Endodermal cell (in vitro differentiated cells): ENCODE data around the gene CLCN4. TPM values are rescaled to one million over a fixed set of nuclear protein-coding genes. Genes with fewer than 3 reads are reported as not detected.

ENCODE experiments used
- DNase-seq: peaks from one replicate; pipeline ENCODE4 v3.0.0-alpha.2; 2017
- H3K27ac ChIP-seq: 2 replicates; pipeline ENCODE4 v1.5.1; 2013; ENCODE audit warnings: mild to moderate bottlenecking, low read depth, low read length, moderate library complexity
- H3K27me3 ChIP-seq: 2 replicates; pipeline ENCODE4 v1.6.1; 2013; ENCODE audit warnings: mild to moderate bottlenecking, low read length, moderate library complexity; ENCODE audit not compliant: insufficient read depth, control insufficient read depth, poor library complexity, severe bottlenecking
- H3K36me3 ChIP-seq: 2 replicates; pipeline ENCODE4 v1.7.0; 2013; ENCODE audit warnings: mild to moderate bottlenecking, low read length, moderate library complexity; ENCODE audit not compliant: control insufficient read depth, insufficient read depth
- H3K4me1 ChIP-seq: one replicate; pipeline ENCODE4 v1.7.0; 2013; ENCODE audit warnings: low read length; ENCODE audit not compliant: control insufficient read depth, insufficient read depth
- H3K4me3 ChIP-seq: 2 replicates; pipeline ENCODE4 v1.5.1; 2013; ENCODE audit warnings: mild to moderate bottlenecking, low read length, moderate library complexity
- H3K9ac ChIP-seq: 2 replicates; pipeline ENCODE4 v1.6.1; 2013; ENCODE audit warnings: mild to moderate bottlenecking, low read length, moderate library complexity; ENCODE audit not compliant: poor library complexity, severe bottlenecking; ENCODE audit errors: extremely low read depth
- H3K9me3 ChIP-seq: 2 replicates; pipeline ENCODE4 v1.6.1; 2013; ENCODE audit warnings: mild to moderate bottlenecking, low read length, moderate library complexity; ENCODE audit not compliant: control insufficient read depth
- H3K27ac Mint-ChIP-seq: 2 replicates; pipeline ENCODE4 v1.8.0; 2020; ENCODE audit warnings: mixed read lengths
- H3K27me3 Mint-ChIP-seq: 2 replicates; pipeline ENCODE4 v1.8.0; 2021; ENCODE audit warnings: mild to moderate bottlenecking, mixed read lengths; ENCODE audit not compliant: insufficient read depth
- H3K36me3 Mint-ChIP-seq: 2 replicates; pipeline ENCODE4 v1.8.0; 2020; ENCODE audit warnings: low read depth, mixed read lengths
- H3K4me1 Mint-ChIP-seq: 2 replicates; pipeline ENCODE4 v1.8.0; 2020; ENCODE audit warnings: mixed read lengths
- H3K4me3 Mint-ChIP-seq: 2 replicates; pipeline ENCODE4 v1.8.0; 2020; ENCODE audit warnings: mild to moderate bottlenecking, moderate library complexity, mixed read lengths
- H3K9me3 Mint-ChIP-seq: 2 replicates; pipeline ENCODE4 v1.8.0; 2020; ENCODE audit warnings: mild to moderate bottlenecking, mixed read lengths
- WGBS, 2 experiments: methylation state at CpG; one replicate each; pipeline versions ENCODE4 v1.1.5 to v1.1.7; 2013; ENCODE audit warnings: missing lambda C conversion rate in 2 of 2, mixed read lengths in 1 of 2; ENCODE audit not compliant: insufficient coverage in 1 of 2, insufficient read length in 1 of 2; 5-methylcytosine and 5-hydroxymethylcytosine counted together
- total RNA-seq, 2 donors: library from RNA; stranded (reverse); fragmentation: NEBNext Ultra II Directional in 1 of 2; extraction: Animal tissue kit (Norgen Biotek cat#: 25700) in 1 of 2; gene quantifications; 2 replicates in 1 of 2; 3 replicates in 1 of 2; pipeline ENCODE4 v1.2.1, GENCODE V29; 2021
- TF ChIP-seq, protein P1 (sequence below): fragments of 200-600 bp; sonication (generic); conservative IDR thresholded peaks from 2 replicates; pipeline ENCODE4 v1.5.0; 2021; ENCODE audit warnings: antibody characterized with exemption, mild to moderate bottlenecking

The CLCN4 gene
- total RNA-seq, 2 donors from 2014 or later, result 3.7 to 4.4 TPM

- WGBS, 2 experiments, result 89% methylated on average over 8 of the region's 8 CpGs; no CpG with 5 or more reads in 1 of the 2 experiments
Observed at GRCh38 chrX:10166731-10167151, 10.0 kb downstream of the CLCN4 start.

DNA sequence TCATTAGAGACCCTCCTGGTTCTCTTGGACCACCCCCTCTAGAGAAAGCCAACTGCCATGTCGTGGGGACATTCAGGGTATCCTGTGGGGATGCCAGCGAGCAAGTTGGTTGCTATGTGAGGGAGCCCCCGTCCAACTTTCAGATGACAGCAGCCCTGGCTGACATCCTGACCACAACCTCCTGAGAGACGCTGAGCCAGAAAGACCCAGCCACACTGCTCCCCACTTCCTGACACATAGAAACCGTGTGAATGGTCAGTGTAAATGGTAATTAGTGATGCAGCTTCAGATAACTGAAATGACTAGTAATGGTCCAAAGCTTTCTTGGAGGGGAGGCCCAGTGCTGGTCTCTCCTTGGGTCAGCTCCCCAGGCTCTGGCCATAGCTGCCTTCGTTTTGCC is 10.8 kb downstream of the CLCN4 start:
- Histone ChIP-seq H3K4me3 (no peak overlapping the region), H3K36me3 (no peaks in the 10 kb centered on the region), H3K9me3 (no peaks in the 10 kb centered on the region), H3K4me1 (no peaks in the 10 kb centered on the region), H3K27me3 (no peaks in the 10 kb centered on the region), H3K9ac (no peak overlapping the region), H3K27ac (no peak overlapping the region)
- no peak for DNase-seq
- Mint-ChIP-seq H3K4me3 (no peak overlapping the region), H3K36me3 (no peaks in the 10 kb centered on the region), H3K9me3 (peaks cover 73% of the 10 kb centered on the region), H3K27me3 (no peaks in the 10 kb centered on the region), H3K27ac (no peak overlapping the region), H3K4me1 (no peaks in the 10 kb centered on the region)
- 94% methylated on average over 5 of the region's 6 CpGs; no CpG with 5 or more reads in 1 of the 2 experiments for WGBS, 2 experiments
- TF ChIP-seq, protein P1, sequence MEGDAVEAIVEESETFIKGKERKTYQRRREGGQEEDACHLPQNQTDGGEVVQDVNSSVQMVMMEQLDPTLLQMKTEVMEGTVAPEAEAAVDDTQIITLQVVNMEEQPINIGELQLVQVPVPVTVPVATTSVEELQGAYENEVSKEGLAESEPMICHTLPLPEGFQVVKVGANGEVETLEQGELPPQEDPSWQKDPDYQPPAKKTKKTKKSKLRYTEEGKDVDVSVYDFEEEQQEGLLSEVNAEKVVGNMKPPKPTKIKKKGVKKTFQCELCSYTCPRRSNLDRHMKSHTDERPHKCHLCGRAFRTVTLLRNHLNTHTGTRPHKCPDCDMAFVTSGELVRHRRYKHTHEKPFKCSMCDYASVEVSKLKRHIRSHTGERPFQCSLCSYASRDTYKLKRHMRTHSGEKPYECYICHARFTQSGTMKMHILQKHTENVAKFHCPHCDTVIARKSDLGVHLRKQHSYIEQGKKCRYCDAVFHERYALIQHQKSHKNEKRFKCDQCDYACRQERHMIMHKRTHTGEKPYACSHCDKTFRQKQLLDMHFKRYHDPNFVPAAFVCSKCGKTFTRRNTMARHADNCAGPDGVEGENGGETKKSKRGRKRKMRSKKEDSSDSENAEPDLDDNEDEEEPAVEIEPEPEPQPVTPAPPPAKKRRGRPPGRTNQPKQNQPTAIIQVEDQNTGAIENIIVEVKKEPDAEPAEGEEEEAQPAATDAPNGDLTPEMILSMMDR, result no peak

More at GRCh38 chrX:10166731-10167151, 10.0 kb downstream of the CLCN4 start:
- no peaks in the 10 kb centered on the region for H3K9me3 ChIP-seq
- TF ChIP-seq, protein P1, result no peak
- Mint-ChIP-seq H3K27ac (no peak overlapping the region), H3K9me3 (peaks cover 73% of the 10 kb centered on the region), H3K4me3 (no peak overlapping the region), H3K4me1 (no peaks in the 10 kb centered on the region), H3K27me3 (no peaks in the 10 kb centered on the region), H3K36me3 (no peaks in the 10 kb centered on the region)
- H3K4me1 ChIP-seq, result no peaks in the 10 kb centered on the region
- H3K9ac ChIP-seq, result no peak overlapping the region
- H3K4me3 ChIP-seq, result no peak overlapping the region
- H3K27me3 ChIP-seq, result no peaks in the 10 kb centered on the region
- H3K27ac ChIP-seq, result no peak overlapping the region
- H3K36me3 ChIP-seq, result no peaks in the 10 kb centered on the region
- no peak for DNase-seq

DNA sequence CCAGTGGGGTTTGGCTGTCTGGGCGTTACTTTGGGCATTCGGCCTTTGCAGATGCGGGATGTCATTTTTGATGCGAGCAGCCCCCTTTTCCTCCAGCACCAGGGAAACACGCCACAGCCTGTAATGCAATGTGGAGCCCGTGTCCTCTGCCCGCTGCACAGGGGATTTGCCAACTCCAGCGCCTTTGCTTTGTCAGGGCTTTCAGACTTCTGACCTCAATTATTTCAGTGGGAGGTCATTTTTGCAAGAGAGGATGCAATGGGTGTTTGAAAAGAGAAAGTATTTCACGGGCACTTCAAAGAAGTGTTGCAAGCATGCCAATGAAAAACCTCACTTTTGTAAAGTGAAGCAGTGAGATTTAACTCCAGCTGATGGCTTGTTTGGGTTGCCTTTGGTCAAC is 11.5 kb downstream of the CLCN4 start:
- Mint-ChIP-seq H3K27me3 (no peaks in the 10 kb centered on the region), H3K4me1 (no peaks in the 10 kb centered on the region), H3K9me3 (peaks cover 73% of the 10 kb centered on the region), H3K36me3 (no peaks in the 10 kb centered on the region), H3K4me3 (no peak overlapping the region), H3K27ac (no peak overlapping the region)
- TF ChIP-seq, protein P1, result no peak
- Histone ChIP-seq H3K9me3 (no peaks in the 10 kb centered on the region), H3K36me3 (no peaks in the 10 kb centered on the region), H3K4me1 (no peaks in the 10 kb centered on the region), H3K9ac (no peak overlapping the region), H3K27ac (no peak overlapping the region), H3K4me3 (no peak overlapping the region), H3K27me3 (no peaks in the 10 kb centered on the region)
- 79 to 96% methylated on average over 4 to 9 of the region's 9 CpGs for WGBS, 2 experiments
- no peak for DNase-seq
